ENCODE measurements around the gene ACYP2.

Gene ACYP2

GRCh38 chr2:54212456-54212855 is 97.0 kb downstream of the ACYP2 start:
- DNase-seq (ENCODE audit: low read depth, low spot score): no peak

DNA sequence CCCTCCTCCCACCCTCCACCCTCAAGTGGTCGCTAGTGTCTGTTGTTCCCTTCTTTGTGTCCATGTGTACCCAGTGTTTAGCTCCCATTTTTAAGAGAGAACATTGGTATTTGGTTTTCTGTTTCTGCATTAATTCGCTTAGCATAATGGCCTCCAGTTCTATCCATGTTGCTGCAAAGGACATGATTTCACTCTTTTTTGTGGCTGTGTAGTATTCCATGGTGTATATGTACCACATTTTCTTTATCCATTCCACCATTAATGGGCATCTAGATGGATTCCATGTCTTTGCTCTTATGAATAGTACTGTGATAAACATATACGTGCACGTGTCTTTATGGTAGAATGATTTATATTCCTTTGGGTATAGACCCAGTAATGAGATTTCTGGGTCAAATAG is 97.7 kb downstream of the ACYP2 start:
- DNase-seq (ENCODE audit: low read depth, low spot score): no peak

GRCh38 chr2:54224997-54225396 is 109.6 kb downstream of the ACYP2 start:
- no peak for DNase-seq (ENCODE audit: low read depth, low spot score)

DNA sequence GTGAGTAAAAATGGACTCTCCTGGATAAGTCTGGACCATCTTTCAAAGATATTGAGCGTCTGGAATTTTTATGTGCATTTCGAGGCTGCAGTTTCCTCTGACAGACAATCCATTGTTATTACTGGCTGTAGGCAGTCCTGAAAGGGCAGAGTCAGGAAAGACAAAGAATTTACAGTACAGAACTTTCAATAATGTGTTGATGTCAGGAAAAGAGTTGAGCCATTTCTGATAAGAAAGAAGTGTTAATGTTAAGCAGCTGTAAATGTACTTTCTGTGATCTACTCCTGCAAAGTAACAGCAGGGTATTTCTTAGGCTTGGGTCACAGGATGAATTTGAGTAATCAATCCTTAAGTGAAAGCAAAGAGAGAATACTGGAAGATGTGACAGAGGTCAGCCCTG is 110.8 kb downstream of the ACYP2 start:
- no peak for DNase-seq (ENCODE audit: low read depth, low spot score)

GRCh38 chr2:54227798-54228197 is 112.4 kb downstream of the ACYP2 start:
- no peak for DNase-seq (ENCODE audit: low read depth, low spot score)

DNA sequence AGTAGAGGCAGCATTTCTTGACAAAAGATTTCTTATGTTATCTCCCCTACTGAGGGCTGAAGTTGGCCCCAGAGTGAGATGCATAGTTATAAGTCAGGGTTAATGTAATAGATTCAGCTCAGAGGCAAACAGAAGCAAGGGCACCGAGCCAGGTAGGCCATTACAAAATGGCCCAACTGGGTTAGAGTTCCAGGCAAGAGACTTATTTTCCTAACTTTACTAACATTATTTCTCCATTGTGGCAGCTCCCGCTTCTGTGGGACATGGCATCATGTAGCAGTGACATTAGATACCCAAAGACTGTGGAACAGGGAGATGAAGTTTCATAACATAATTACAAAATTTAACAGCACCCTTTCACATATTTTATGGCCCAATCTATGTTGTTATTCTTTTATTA is 113.5 kb downstream of the ACYP2 start:
- DNase-seq (ENCODE audit: low read depth, low spot score): no peak

DNA sequence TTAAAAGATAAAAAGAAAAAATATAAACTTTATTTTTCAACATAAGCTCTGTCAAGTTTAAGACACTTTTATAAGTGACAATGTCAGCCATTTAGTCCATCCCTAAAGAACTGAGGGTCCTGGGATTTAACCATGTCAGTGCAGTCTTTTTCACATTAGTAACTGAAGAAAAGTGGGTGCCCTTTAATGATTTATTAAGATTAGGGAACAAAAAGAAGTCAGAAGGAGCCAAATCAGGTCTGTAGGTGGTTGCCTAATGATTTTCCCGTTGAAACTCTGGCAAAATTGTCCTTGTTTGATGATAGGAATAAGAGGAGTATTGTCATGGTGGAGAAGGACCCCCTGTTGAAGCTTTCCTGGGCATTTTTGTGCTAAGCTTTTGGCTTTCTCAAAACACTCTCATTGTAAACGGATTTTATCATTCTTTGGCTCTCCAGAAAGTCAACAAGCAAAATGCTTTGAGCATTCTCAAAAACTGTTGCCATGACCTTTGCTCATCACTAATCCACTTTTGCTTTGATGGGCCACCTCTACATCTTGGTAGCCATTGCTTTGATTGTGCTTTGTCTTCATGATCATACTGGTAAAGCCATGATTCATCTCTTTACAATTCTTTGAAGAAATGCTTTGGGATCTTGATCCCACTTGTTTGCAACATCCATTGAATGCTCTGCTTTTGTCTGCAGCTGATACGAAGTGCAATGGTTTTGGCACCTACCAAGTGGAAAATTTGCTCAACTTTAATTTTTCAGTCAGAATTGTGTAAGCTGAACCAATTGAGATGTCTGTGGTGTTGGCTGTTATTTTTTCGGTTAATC is 118.6 kb downstream of the ACYP2 start:
- DNase-seq (ENCODE audit: low read depth, low spot score): no peak

DNA sequence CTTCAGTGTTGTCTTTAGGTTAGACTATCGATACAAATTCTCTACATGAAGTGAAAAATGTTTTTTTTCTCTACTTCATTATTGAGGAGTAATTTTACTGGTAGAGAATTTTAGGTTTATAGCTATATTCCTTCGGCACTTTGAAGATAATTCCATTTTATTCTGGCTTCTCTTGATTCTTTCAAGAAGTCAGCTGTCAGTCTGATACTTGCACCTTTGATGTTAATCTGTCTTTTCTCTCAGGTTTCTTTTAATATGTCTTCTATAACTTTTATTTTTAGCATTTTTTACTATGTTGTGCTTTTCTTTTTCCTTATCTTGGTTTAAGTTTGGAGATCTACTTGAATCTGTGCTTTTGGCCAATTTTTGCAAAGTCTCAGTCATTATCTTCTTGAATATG is 122.0 kb downstream of the ACYP2 start:
- no peak for DNase-seq (ENCODE audit: low read depth, low spot score)

DNA sequence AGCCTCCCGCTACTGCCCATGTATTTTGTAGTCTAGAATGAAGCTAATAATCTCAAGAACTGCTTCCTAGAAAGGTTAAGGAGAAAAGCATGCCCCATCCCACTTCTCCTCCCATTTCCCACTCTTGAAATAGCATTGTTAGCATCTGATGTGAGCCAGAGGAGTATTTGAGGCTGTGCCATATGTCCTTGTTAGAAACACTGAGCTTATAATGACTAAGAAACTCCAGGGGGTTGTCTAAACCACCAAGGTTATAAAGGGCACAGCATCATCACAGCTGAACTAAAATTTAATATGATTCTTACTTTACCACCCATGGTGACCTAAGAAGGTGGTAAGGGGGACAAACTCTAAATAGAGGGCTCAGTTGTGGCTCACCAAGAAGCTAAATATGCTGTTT is 124.0 kb downstream of the ACYP2 start:
- DNase-seq (ENCODE audit: low read depth, low spot score): no peak

- no peak for DNase-seq (ENCODE audit: low read depth, low spot score)
Measured at GRCh38 chr2:54240515-54241469, 125.4 kb downstream of the ACYP2 start.

- DNase-seq (ENCODE audit: low read depth, low spot score): no peak
Measured at GRCh38 chr2:54247115-54247514, 131.7 kb downstream of the ACYP2 start.

- DNase-seq (ENCODE audit: low read depth, low spot score): no peak
Measured at GRCh38 chr2:54249629-54250028, 134.2 kb downstream of the ACYP2 start.

- DNase-seq (ENCODE audit: low read depth, low spot score): no peak
Measured at GRCh38 chr2:54254180-54254579, 138.8 kb downstream of the ACYP2 start.

DNA sequence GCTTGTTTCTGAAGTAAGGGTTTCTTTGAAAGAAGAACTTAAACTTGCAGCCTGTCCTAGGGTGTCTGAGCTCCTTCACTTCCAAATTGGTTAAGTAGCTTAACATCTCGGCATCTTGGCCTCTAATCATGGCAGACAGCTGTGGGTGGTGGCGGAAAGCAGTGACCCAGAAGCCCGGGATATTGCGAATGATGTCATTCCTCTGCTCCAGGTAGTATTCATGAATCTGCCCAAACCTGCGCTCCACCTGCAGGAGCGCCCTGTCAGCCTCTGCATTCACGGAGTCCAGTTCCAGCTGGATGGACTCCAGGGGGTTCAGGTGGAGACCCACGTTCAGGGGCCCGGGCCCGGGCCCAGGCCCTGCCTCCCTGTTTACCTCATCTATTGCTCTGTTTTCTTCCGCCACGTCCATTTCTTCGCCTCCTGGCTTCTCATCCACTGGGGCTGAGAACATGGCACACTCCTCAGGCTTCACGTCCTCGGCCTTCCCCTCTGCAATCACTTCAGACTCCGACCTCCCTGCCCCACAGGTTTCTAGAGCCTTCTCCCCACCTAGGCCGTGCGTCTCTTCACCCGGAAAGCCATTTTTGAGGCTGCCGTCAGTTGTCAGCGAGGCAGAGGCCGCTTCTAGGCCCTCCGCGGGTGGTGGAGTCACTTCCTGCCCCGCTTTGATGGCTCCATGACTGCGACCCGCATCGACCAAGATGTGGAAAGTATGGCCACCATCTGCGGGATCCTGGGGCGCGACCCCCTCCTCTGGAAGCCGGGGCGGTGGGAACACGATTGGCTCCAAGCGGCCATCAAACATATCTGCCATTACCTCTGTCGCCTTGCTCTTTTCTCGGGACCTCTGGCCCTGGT is 140.0 kb downstream of the ACYP2 start:
- DNase-seq (ENCODE audit: low read depth, low spot score): no peak

DNA sequence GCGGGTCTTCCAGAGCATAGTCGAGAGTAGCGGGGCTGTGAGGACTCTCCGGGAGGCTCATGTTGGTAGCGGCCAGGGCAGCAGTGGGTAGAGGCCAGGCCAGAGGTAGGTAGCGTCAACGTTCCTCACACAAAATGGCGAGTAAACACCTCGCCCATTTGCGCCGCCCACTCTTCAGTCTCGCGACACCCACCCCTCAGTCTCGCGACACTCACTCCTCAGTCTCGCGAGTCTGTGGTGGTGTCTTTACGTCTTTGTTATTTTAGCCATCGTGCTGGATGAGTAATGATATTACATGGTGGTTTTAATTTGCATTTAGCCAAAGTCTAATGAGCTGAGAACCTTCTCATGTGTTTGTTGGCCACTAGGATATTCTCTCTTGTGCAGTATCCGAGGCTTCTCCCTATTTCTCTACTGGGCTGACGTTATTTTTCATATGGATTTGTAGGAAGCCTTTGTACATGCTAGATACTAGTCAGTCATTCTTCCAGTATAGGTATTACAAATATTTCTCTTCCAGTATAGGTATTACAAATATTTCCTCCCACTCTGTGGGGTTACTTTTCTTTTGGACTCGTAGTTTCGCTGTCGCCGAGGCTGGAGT is 140.8 kb downstream of the ACYP2 start, which contains the start of gene TSPYL6:
Gene TSPYL6 (minus strand): TSS at position 139 of the 604 bp plus-strand sequence. CDS start 78 bp downstream, at position 61.
- DNase-seq (ENCODE audit: low read depth, low spot score): no peak

DNA sequence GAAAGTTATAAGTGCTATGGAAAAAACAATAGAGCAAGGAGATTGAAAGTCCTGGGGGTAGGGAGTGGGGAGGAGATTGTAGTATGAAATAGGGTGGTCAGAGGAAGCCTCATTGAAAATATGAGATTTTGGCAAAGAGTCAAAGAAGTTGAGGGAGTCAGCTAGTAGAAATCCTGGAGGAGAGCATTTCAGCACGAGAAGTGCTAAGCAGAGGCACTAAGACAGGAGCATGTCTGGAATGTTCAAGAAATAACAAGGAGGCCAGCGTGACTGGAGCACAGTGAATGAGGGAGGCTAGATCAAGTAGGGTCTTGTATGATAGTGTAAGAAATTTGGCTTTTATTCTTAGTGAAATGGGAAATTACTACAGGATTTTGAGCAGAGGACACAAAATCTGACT is 142.8 kb downstream of the ACYP2 start:
- no peak for DNase-seq (ENCODE audit: low read depth, low spot score)

DNA sequence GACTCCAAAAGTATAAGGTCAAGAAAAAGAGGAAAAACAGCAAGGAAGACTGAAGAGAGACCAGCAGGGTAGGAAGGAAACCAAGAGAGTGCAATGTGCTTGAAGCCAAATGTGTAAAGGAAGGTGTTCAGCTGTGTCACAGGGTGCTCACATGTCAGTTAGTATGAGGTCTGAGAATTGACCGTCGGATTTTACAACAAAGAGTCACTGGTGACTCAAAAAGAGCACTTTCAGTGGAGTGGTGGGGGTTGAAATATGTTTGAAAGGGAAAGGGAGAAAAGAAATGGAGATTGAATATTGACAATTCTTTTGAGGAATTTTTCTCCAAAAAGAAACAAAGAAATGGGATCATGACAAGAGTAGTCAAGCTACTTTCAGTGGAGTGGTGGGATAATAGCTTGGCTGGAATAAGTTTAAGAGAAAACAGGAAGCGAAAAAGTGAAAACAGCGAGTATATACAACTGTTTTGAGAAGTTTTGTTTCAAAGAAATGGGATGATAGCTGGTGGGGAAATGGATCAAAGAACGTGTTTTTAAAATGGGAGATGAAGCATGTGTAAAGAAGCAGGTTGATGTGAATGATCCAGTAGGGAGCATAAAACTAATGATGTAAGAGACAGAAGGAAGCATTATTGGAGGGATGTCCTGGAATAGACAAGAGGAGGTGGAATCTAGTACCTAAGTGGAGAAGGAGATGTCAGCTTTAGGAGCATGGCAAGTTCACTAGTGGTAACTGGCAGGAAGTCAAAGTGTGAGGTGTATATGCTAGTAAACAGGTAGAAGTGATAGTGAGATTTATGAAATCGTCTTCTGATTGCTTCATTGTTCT is 144.2 kb downstream of the ACYP2 start:
- no peak for DNase-seq (ENCODE audit: low read depth, low spot score)

- DNase-seq (ENCODE audit: low read depth, low spot score): no peak
Measured at GRCh38 chr2:54260241-54260595, 144.8 kb downstream of the ACYP2 start.

GRCh38 chr2:54261537-54261936 is 146.1 kb downstream of the ACYP2 start:
- DNase-seq (ENCODE audit: low read depth, low spot score): no peak

DNA sequence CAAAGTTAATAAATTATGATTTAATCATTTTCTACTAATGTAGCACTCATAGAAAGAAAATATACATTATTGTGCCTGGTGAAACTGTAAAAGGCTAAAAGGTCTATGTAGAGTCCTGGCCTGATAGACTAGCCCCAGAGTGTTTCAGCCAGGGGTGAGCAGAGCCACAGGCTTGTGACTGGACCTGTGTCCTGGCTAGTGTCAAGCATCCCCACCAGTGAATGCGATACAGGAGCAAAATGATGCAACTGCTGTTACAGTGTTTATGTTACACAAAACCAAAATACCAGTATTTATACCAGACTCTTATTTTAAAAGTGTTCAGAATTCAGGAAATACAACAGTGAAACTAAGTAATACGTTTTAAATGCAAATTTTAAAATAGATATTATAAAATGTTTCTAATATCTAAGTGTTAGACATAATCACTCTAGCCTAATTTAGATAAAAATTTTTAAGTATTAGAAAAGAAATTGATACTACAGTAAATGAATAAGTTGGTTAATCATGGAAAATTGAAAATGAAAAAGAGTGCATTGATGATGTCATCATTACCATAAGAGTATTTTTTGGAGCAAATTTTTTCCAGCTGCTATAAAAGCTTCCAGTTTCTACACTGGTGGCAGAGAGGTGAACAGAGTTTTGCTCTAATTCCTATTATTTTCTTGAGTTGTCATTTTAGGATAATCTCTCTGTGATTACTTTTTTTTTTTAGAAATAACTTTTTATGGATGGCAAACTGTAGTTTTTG is 146.8 kb downstream of the ACYP2 start:
- DNase-seq (ENCODE audit: low read depth, low spot score): no peak

All from ELF-1 (cell line).